OCI-LY7 (cell line): ENCODE data around the gene F3. TPM values are rescaled to one million over a fixed set of nuclear protein-coding genes. Genes with fewer than 3 reads are reported as not detected.

Experiments
- BruUV-seq: library from RNA; stranded (reverse); fragments of 400-500 nt; replicated peaks from 2 replicates; lab custom pipeline; 2021; lab: Mats Ljungman, UMichigan
- CTCF ChIA-PET: fragments of 300-600 bp; sonication (Branson Sonifier 250); formaldehyde crosslinking; loops from one replicate; lab custom pipeline; 2022; ENCODE audit warnings: antibody characterized with exemption; ENCODE audit not compliant: unreplicated experiment; lab: Charles Lee
- POLR2A ChIA-PET: fragments of 300-600 bp; sonication (Branson Sonifier 250); formaldehyde crosslinking; loops from one replicate; lab custom pipeline; 2022; ENCODE audit warnings: antibody characterized with exemption; lab: Charles Lee
- DNase-seq: peaks from one replicate; pipeline ENCODE4 v3.0.0-alpha.2; 2015; ENCODE audit warnings: low spot score
- H2AFZ ChIP-seq: fragments of 200-600 bp; sonication (generic), shearing (Covaris generic); 2 replicates; pipeline ENCODE4 v1.6.1; 2014; ENCODE audit warnings: mild to moderate bottlenecking, antibody characterized with exemption, low read length, moderate library complexity
- H3K27ac ChIP-seq: fragments of 200-600 bp; sonication (generic); 2 replicates; pipeline ENCODE4 v1.5.1; 2014; ENCODE audit warnings: mixed run types, low read depth, mild to moderate bottlenecking, moderate library complexity, low read length, inconsistent platforms; ENCODE audit not compliant: poor library complexity, severe bottlenecking
- H3K36me3 ChIP-seq: fragments of 200-600 bp; sonication (generic); 2 replicates; pipeline ENCODE4 v1.6.1; 2014; ENCODE audit warnings: mild to moderate bottlenecking, antibody characterized with exemption, low read length, moderate library complexity, mixed read lengths; ENCODE audit not compliant: insufficient read depth
- H3K4me1 ChIP-seq: fragments of 200-600 bp; sonication (generic); 2 replicates; pipeline ENCODE4 v1.5.1; 2014; ENCODE audit warnings: mild to moderate bottlenecking, low read length; ENCODE audit not compliant: insufficient read depth, poor library complexity, severe bottlenecking
- H3K4me2 ChIP-seq: fragments of 200-600 bp; sonication (generic); 2 replicates; pipeline ENCODE4 v1.6.1; 2014; ENCODE audit warnings: mild to moderate bottlenecking, low read length
- H3K4me3 ChIP-seq: fragments of 200-600 bp; sonication (generic); 2 replicates; pipeline ENCODE4 v1.5.1; 2014; ENCODE audit warnings: mild to moderate bottlenecking, low read depth, low read length; ENCODE audit not compliant: poor library complexity, severe bottlenecking
- H3K79me2 ChIP-seq: fragments of 200-600 bp; sonication (generic); 2 replicates; pipeline ENCODE4 v1.6.1; 2016; ENCODE audit warnings: low read depth, mild to moderate bottlenecking, low read length, moderate library complexity, mixed read lengths; ENCODE audit not compliant: insufficient read depth
- H3K9me2 ChIP-seq: fragments of 200-600 bp; sonication (generic); 2 replicates; pipeline ENCODE4 v1.6.1; 2016; ENCODE audit warnings: mild to moderate bottlenecking, low read length, mixed read lengths; ENCODE audit not compliant: insufficient read depth
- H3K9me3 ChIP-seq: fragments of 200-600 bp; sonication (generic); 2 replicates; pipeline ENCODE4 v1.6.1; 2014; ENCODE audit warnings: mild to moderate bottlenecking, mixed run types, low read length, mixed read lengths
- H4K20me1 ChIP-seq: fragments of 200-600 bp; sonication (generic); 2 replicates; pipeline ENCODE4 v1.6.1; 2014; ENCODE audit warnings: mild to moderate bottlenecking, antibody characterized with exemption, low read length, moderate library complexity, mixed read lengths; ENCODE audit not compliant: insufficient read depth
- CTCF ChIP-seq: fragments of 200-600 bp; sonication (generic); conservative IDR thresholded peaks from 2 replicates; pipeline ENCODE4 v1.5.1; 2014; ENCODE audit warnings: mild to moderate bottlenecking, antibody characterized with exemption, low read length, moderate library complexity, mixed read lengths
- EZH2phosphoT487 ChIP-seq: fragments of 200-600 bp; sonication (generic); IDR thresholded peaks from 2 replicates; pipeline ENCODE4 v1.6.1; 2018; ENCODE audit warnings: low read depth, borderline replicate concordance, mild to moderate bottlenecking, mixed run types, antibody characterized with exemption, low read length, moderate library complexity, mixed read lengths
- intact Hi-C: fragments of 100-400 bp; cut with micrococcal nuclease; formaldehyde crosslinking; loops from one replicate; pipeline ENCODE4 v1.10.0; 2022; ENCODE audit not compliant: unreplicated experiment
- total RNA-seq, 2 experiments: library from RNA; depleted of rRNA in 1 of 2; stranded (reverse); fragments of >200 nt in 1 of 2; shearing (Covaris generic) in 1 of 2; gene quantifications; 2 replicates each; pipeline ENCODE4 v1.2.3, GENCODE V29; 2014 to 2022

F3 gene
- total RNA-seq, 2 experiments from 2014 or later, result not detected

- intact Hi-C loops, result no loop called here
- no peaks in the 10 kb centered on the region for H3K79me2 ChIP-seq
- no peak for DNase-seq
- H4K20me1 ChIP-seq, result no peaks in the 10 kb centered on the region
- H3K4me2 ChIP-seq, result no peak overlapping the region
- no peak for TF ChIP-seq EZH2phosphoT487
- no peak for TF ChIP-seq CTCF
- no peaks in the 10 kb centered on the region for H3K4me1 ChIP-seq
- no TSS peak for BruUV-seq
- H3K4me3 ChIP-seq, result no peak overlapping the region
- H2AFZ ChIP-seq, result no peak overlapping the region
- no peaks in the 10 kb centered on the region for H3K9me2 ChIP-seq
- ChIA-PET CTCF (no interaction called here), POLR2A (interaction anchor here (0.6 to 1.6 kb wide), 4 partner anchors 10 to 1197 kb away, joined by 3 to 7 read pairs (median 4); no protein-coding TSS in a partner anchor)
- peaks cover 34% of the 10 kb centered on the region for H3K36me3 ChIP-seq
- no peak overlapping the region for H3K27ac ChIP-seq
- H3K9me3 ChIP-seq, result no peaks in the 10 kb centered on the region
Measured at GRCh38 chr1:94496076-94496755, 45.3 kb downstream of the F3 start.

- TF ChIP-seq EZH2phosphoT487, result no peak
- TF ChIP-seq CTCF, result no peak
- CTCF ChIA-PET, result no interaction called here
Measured at GRCh38 chr1:94490556-94490955, 51.0 kb downstream of the F3 start.

GRCh38 chr1:94486990-94487389 is 54.6 kb downstream of the F3 start:
- peaks cover 22% of the 10 kb centered on the region for H3K36me3 ChIP-seq
- H3K4me3 ChIP-seq, result no peak overlapping the region
- no peaks in the 10 kb centered on the region for H3K9me3 ChIP-seq
- H4K20me1 ChIP-seq, result no peaks in the 10 kb centered on the region
- POLR2A ChIA-PET, result interaction anchor here (0.6 to 0.9 kb wide), 4 partner anchors 10 to 686 kb away, joined by 3 to 7 read pairs (median 3); no protein-coding TSS in a partner anchor
- H3K4me1 ChIP-seq, result no peaks in the 10 kb centered on the region
- CTCF ChIA-PET, result interaction anchor here (1.3 kb wide), 1 partner anchor 24 kb away, joined by 3 read pairs; no protein-coding TSS in a partner anchor
- BruUV-seq, result no TSS peak
- no peak for DNase-seq
- no peak overlapping the region for H2AFZ ChIP-seq
- no peak overlapping the region for H3K27ac ChIP-seq
- no peak for TF ChIP-seq CTCF
- H3K79me2 ChIP-seq, result no peaks in the 10 kb centered on the region
- H3K4me2 ChIP-seq, result no peak overlapping the region
- intact Hi-C loops, result no loop called here
- H3K9me2 ChIP-seq, result no peaks in the 10 kb centered on the region

More at GRCh38 chr1:94490556-94490955, 51.0 kb downstream of the F3 start:
- POLR2A ChIA-PET, result interaction anchor here (0.7 kb wide), 1 partner anchor 564 kb away, joined by 3 read pairs; no protein-coding TSS in a partner anchor
- Histone ChIP-seq H3K27ac (no peak overlapping the region), H3K4me3 (no peak overlapping the region), H3K9me2 (no peaks in the 10 kb centered on the region), H3K4me2 (no peak overlapping the region), H3K4me1 (no peaks in the 10 kb centered on the region), H4K20me1 (no peaks in the 10 kb centered on the region), H3K79me2 (no peaks in the 10 kb centered on the region), H3K9me3 (no peaks in the 10 kb centered on the region), H3K36me3 (peaks cover 18% of the 10 kb centered on the region), H2AFZ (no peak overlapping the region)
- no peak for DNase-seq
- intact Hi-C loops, result no loop called here
- no TSS peak for BruUV-seq
